ENCODE data around the gene MUSTN1.

Gene MUSTN1

DNA sequence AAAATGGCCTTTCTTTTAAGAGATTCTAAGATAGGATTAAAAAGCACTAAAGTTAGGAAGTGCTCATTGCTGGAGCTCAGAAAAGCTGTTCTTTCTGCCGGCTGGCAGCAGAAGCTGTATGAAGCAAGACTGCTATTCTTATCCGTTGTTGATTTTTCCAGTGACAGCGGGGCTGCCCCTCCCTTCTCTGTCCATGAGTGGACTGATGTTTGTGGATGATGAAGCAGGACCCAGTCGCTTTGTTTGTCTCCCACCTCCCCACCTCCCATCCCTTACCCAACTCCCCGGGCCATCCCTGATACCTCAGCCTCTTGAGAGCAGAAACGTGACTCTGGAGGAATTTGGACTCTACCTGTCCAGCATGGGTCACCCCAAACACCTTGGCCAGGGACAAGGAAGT, 10.3 kb upstream of the MUSTN1 start:
- Histone ChIP-seq H3K27me3 (no peaks in the 10 kb centered on the region), H3K36me3 (peaks cover 16 to 71% (median 25%) of the 10 kb centered on the region in 3 donors), H3K4me1 (peaks cover 0 to 77% (median 51%) of the 10 kb centered on the region in 4 donors), H3K4me3 (no peak overlapping the region), H3K9me3 (no peaks in the 10 kb centered on the region), H3K27ac (peak overlapping the region; percentile 86 to 91)
- peak; percentile 90 to 94 for DNase-seq
- intact Hi-C loops (cut with DNase I; ENCODE audit: low total_unique reads), result no loop called here
- TF ChIP-seq, protein P1, sequence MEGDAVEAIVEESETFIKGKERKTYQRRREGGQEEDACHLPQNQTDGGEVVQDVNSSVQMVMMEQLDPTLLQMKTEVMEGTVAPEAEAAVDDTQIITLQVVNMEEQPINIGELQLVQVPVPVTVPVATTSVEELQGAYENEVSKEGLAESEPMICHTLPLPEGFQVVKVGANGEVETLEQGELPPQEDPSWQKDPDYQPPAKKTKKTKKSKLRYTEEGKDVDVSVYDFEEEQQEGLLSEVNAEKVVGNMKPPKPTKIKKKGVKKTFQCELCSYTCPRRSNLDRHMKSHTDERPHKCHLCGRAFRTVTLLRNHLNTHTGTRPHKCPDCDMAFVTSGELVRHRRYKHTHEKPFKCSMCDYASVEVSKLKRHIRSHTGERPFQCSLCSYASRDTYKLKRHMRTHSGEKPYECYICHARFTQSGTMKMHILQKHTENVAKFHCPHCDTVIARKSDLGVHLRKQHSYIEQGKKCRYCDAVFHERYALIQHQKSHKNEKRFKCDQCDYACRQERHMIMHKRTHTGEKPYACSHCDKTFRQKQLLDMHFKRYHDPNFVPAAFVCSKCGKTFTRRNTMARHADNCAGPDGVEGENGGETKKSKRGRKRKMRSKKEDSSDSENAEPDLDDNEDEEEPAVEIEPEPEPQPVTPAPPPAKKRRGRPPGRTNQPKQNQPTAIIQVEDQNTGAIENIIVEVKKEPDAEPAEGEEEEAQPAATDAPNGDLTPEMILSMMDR (IDR thresholded peaks at IDR 0.05), result no peak

DNA sequence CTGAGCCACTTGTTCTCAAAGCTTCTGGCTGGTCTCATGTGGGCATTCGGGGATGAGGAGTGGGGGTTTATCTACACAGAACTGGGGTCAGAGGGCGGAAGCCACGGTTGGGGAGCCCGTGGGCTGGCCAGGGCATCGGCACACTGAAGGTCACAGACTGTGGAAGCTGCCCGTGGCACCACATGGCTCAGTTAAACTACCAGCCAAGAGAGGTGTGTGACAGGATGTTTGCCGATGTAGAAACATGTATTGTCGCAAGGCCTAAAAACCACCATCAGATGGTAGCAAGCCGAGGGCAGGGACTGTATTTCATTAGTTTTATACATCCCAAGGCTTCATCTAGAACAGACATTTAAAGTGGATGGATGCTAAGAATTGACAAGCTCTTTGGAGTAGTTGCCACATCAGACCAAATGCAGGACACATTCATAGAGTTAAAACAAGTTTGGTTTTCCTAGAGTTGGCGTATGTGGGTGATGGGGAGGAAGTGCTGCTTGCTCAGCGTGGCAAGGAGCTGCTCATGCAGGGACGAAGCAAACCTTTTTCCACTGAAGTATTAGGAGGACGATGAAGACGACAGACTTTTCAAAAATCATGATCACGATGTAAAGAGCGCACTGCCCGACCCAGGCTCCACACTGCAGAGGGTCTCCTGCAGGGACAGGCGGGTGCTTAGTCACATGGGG, 9.6 kb upstream of the MUSTN1 start:
- TF ChIP-seq, protein P1 (IDR thresholded peaks at IDR 0.05), result no peak
- peak; percentile 17 to 66 for DNase-seq
- H3K9me3 ChIP-seq, result no peaks in the 10 kb centered on the region
- peak overlapping the region; percentile 86 to 91 for H3K27ac ChIP-seq
- peaks cover 9 to 68% (median 22%) of the 10 kb centered on the region in 3 donors for H3K36me3 ChIP-seq
- H3K4me1 ChIP-seq, result peaks cover 0 to 77% (median 51%) of the 10 kb centered on the region in 4 donors
- no peaks in the 10 kb centered on the region for H3K27me3 ChIP-seq
- intact Hi-C loops (cut with DNase I; ENCODE audit: low total_unique reads), result no loop called here
- H3K4me3 ChIP-seq, result no peak overlapping the region

DNA sequence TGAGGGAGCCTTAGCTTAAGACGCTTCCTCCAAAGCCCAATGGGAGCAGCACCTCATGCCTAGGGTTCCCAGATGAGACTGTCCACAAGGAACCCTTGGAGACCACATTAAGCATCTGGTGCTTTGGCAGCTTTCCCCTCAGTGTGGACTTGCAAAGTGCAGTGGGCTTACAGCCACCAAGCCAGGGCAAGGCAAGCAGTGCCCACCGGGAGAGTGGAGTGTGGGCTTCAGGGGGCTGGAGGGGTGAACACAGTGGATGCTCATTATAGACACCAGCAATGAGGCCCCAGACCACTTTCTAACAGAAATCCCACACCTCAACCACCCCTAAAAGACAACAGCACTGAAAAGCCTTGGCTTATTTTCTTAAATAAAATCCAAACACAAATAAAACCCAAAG, 9.1 kb upstream of the MUSTN1 start:
- Histone ChIP-seq H3K4me1 (peaks cover 0 to 75% (median 51%) of the 10 kb centered on the region in 4 donors), H3K27me3 (no peaks in the 10 kb centered on the region), H3K36me3 (peaks cover 4 to 68% (median 20%) of the 10 kb centered on the region in 3 donors), H3K9me3 (no peaks in the 10 kb centered on the region), H3K4me3 (no peak overlapping the region), H3K27ac (peak overlapping the region; percentile 86 to 91)
- DNase-seq, result no peak
- intact Hi-C loops (cut with DNase I; ENCODE audit: low total_unique reads), result no loop called here
- TF ChIP-seq, protein P1 (IDR thresholded peaks at IDR 0.05), result no peak

DNA sequence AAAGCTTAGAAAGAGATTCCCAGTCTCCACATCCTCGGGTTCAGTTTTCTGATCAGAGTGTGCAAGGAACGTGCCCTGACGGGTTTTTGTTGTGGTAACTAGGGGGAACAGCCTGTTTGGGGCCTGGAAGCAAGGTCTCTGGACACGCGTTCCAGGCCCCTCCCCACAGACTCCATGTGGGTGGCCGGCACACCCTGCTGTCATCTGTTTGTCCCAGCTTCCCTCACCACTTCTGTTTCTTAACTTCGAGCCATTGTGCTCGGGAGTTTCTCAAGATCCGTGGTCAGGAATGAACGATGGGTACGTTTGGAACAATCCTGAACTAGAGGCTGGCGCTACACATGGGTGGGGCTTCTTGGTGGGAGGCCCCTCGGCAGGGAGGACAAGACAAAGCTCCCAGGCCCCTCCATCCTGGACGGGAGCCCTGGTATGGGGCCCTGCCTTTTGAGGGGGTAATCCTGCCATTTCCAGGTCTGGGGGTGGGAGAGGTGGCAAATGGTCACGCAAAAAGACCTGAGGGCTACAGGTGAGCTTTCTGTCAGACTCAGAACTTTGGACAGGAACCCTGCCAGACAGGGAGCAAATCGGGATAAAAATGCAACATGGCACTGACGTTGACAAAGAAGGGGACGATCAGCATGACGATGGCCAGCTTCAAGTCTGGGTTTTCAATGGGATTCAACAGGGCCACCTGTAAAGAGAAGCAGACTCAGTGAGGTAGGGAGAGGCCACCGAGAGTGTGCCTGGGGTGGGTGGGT, 8.5 kb upstream of the MUSTN1 start:
- H3K9me3 ChIP-seq, result no peaks in the 10 kb centered on the region
- H3K27me3 ChIP-seq, result no peaks in the 10 kb centered on the region
- DNase-seq, result peak in 1 of 2 donors; percentile 56
- H3K4me1 ChIP-seq, result peaks cover 0 to 69% (median 51%) of the 10 kb centered on the region in 4 donors
- intact Hi-C loops (cut with DNase I; ENCODE audit: low total_unique reads), result no loop called here
- TF ChIP-seq, protein P1 (IDR thresholded peaks at IDR 0.05), result no peak
- no peak overlapping the region for H3K4me3 ChIP-seq
- peaks cover 4 to 68% (median 20%) of the 10 kb centered on the region in 3 donors for H3K36me3 ChIP-seq
- peak overlapping the region; percentile 86 to 91 for H3K27ac ChIP-seq

DNA sequence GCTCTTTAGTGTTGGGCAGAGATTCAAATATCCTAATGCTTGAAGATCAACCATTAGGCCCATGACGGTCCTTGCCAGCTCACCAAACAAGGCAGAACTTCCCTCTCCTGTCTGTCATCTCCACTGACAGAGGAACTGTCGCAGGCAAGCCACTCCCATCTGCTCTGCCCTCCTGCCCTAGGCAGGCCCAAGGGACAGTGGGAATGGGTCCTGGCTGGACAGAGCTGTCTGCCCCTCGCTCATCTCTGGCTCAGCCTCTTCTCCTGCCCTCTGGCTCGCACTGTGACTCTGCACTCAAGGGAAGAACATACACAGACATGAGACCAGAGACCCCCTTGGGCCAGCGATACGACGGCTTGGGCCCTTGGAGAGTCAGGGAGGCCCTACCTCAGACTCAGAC, 7.6 kb upstream of the MUSTN1 start:
- peak in 1 of 2 donors; percentile 52 for DNase-seq
- Histone ChIP-seq H3K27me3 (no peaks in the 10 kb centered on the region), H3K4me1 (peaks cover 0 to 68% (median 52%) of the 10 kb centered on the region in 4 donors), H3K27ac (peak overlapping the region; percentile 86 to 91), H3K36me3 (peaks cover 0 to 61% (median 15%) of the 10 kb centered on the region in 3 donors), H3K4me3 (no peak overlapping the region), H3K9me3 (no peaks in the 10 kb centered on the region)
- TF ChIP-seq, protein P1 (IDR thresholded peaks at IDR 0.05), result no peak
- intact Hi-C loops (cut with DNase I; ENCODE audit: low total_unique reads), result no loop called here

Data from tibial artery (tissue), 4 donors.